Gastroesophageal sphincter (tissue), 4 donors: ENCODE data around the gene EPS8L3. TPM values are rescaled to one million over a fixed set of nuclear protein-coding genes. Genes with fewer than 3 reads are reported as not detected.

Experiments
- ATAC-seq: fragments of 150-250 bp; one replicate; pipeline ENCODE4 v1.9.1; 2016; ENCODE audit warnings: mild to moderate bottlenecking, moderate library complexity
- H3K27ac ChIP-seq, 4 donors: fragments of 200-600 bp; sonication (generic) in 3 of 4; 1 replicate in 3 of 4; 2 replicates in 1 of 4; pipeline ENCODE4 v1.5.1; 2016 to 2019
- H3K27me3 ChIP-seq: fragments of 200-600 bp; sonication (generic); one replicate; pipeline ENCODE4 v1.5.1; 2019
- H3K36me3 ChIP-seq, 2 donors: fragments of 200-600 bp; sonication (generic); one replicate each; pipeline ENCODE4 v1.5.1; 2019; ENCODE audit warnings: control low read depth in 1 of 2
- H3K4me1 ChIP-seq, 3 donors: fragments of 200-600 bp; sonication (generic); 1 replicate in 2 of 3; 2 replicates in 1 of 3; pipeline ENCODE4 v1.5.1; 2016 to 2019; ENCODE audit warnings: control low read depth in 2 of 3
- H3K4me3 ChIP-seq, 2 donors: fragments of 200-600 bp; sonication (generic); one replicate each; pipeline ENCODE4 v1.5.1; 2019; ENCODE audit warnings: mild to moderate bottlenecking in 1 of 2, moderate library complexity in 1 of 2
- H3K9me3 ChIP-seq, 3 donors: fragments of 200-600 bp; sonication (generic); one replicate each; pipeline ENCODE4 v1.5.1; 2017 to 2019; ENCODE audit warnings: control low read depth in 2 of 3
- EP300 ChIP-seq: sonication (generic); formaldehyde crosslinking; IDR thresholded peaks from one replicate; pipeline ENCODE4 v1.6.1; 2017; ENCODE audit warnings: antibody characterized with exemption, mild to moderate bottlenecking
- POLR2A ChIP-seq, 2 donors: fragments of 450-650 bp; IDR thresholded peaks; one replicate each; pipeline ENCODE4 v1.6.1; 2017; ENCODE audit warnings: antibody characterized with exemption in 2 of 2, mild to moderate bottlenecking in 2 of 2, moderate library complexity in 1 of 2
- POLR2AphosphoS5 ChIP-seq: sonication (generic); formaldehyde crosslinking; IDR thresholded peaks from one replicate; pipeline ENCODE4 v1.6.1; 2017; ENCODE audit warnings: antibody characterized with exemption
- WGBS, 2 donors: methylation state at CpG; one replicate each; pipeline ENCODE4 v1.1.5; 2018; ENCODE audit warnings: low coverage in 1 of 2; 5-methylcytosine and 5-hydroxymethylcytosine counted together
- total RNA-seq, 4 donors: library from RNA; depleted of rRNA; stranded (reverse); fragments of >200 nt; gene quantifications; one replicate each; pipeline ENCODE4 v1.1.0, GENCODE V29; 2016
- TF ChIP-seq, protein P1 (sequence below), 4 experiments: fragments of 200-600 bp in 2 of 4; fragments of 450-650 bp in 2 of 4; sonication (generic) in 1 of 4; IDR thresholded peaks; one replicate each; pipeline ENCODE4 v1.5.1; 2017 to 2019; ENCODE audit warnings: antibody characterized with exemption in 4 of 4, mild to moderate bottlenecking in 2 of 4, moderate library complexity in 2 of 4

EPS8L3 gene
- total RNA-seq, 4 donors from 2014 or later: 0.12 TPM; not detected in 3

DNA sequence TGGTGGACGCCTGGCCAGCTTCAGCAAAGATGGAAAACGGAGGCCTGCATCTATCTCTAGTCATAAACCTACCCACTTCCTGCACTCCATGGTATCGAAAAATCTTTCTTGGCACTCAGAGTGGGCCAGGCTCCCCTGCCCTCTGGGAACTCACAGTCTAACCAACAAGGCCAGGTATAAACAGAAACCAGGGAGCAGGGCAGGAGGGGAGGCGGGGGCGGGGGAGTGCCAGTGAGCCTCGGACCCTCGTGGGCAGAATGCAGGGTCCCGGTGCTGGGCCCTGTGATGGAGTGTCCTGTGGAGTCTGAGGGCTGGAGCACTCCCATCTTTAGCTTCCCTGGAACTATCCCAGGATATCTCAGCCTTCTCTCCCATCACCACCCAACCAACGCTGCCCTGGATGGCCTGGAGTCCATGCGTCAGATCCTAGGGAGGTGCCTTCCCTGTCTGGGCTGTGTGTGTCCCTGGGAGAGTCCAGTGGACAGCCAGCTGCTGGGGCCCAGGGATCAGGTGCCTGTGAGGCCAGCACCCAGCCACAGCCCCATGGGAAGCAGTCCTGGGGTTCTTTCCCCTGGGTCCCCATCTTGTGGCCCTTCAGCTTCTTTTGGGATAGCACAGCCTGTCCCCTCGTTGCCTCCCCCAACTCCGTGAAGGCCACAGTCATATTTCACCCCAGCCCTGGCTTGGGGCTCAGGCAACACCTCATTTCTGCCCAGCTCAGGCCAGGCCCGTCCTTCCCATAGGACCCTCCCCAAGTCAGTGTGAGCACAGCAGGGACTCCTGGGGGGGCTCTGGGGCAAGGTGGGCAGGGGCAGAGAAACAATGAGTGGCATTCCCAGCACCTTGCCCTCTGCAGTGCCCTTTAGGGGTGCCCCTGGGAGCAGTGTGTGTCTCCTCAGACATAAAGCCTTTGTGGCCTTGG is 1.1 kb upstream of the EPS8L3 start:
- 87 to 100% methylated on average over 2 to 3 of the region's 13 CpGs for WGBS, 2 donors
- ATAC-seq: no peak
- Histone ChIP-seq H3K36me3 (no peaks in the 10 kb centered on the region), H3K4me1 (no peaks in the 10 kb centered on the region), H3K9me3 (no peaks in the 10 kb centered on the region), H3K4me3 (no peak overlapping the region), H3K27ac (no peak overlapping the region), H3K27me3 (no peaks in the 10 kb centered on the region)
- TF ChIP-seq POLR2AphosphoS5 (no peak), POLR2A (IDR thresholded peaks at IDR 0.05) (no peak), EP300 (no peak)
- TF ChIP-seq, protein P1, sequence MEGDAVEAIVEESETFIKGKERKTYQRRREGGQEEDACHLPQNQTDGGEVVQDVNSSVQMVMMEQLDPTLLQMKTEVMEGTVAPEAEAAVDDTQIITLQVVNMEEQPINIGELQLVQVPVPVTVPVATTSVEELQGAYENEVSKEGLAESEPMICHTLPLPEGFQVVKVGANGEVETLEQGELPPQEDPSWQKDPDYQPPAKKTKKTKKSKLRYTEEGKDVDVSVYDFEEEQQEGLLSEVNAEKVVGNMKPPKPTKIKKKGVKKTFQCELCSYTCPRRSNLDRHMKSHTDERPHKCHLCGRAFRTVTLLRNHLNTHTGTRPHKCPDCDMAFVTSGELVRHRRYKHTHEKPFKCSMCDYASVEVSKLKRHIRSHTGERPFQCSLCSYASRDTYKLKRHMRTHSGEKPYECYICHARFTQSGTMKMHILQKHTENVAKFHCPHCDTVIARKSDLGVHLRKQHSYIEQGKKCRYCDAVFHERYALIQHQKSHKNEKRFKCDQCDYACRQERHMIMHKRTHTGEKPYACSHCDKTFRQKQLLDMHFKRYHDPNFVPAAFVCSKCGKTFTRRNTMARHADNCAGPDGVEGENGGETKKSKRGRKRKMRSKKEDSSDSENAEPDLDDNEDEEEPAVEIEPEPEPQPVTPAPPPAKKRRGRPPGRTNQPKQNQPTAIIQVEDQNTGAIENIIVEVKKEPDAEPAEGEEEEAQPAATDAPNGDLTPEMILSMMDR (IDR thresholded peaks at IDR 0.05): no peak

DNA sequence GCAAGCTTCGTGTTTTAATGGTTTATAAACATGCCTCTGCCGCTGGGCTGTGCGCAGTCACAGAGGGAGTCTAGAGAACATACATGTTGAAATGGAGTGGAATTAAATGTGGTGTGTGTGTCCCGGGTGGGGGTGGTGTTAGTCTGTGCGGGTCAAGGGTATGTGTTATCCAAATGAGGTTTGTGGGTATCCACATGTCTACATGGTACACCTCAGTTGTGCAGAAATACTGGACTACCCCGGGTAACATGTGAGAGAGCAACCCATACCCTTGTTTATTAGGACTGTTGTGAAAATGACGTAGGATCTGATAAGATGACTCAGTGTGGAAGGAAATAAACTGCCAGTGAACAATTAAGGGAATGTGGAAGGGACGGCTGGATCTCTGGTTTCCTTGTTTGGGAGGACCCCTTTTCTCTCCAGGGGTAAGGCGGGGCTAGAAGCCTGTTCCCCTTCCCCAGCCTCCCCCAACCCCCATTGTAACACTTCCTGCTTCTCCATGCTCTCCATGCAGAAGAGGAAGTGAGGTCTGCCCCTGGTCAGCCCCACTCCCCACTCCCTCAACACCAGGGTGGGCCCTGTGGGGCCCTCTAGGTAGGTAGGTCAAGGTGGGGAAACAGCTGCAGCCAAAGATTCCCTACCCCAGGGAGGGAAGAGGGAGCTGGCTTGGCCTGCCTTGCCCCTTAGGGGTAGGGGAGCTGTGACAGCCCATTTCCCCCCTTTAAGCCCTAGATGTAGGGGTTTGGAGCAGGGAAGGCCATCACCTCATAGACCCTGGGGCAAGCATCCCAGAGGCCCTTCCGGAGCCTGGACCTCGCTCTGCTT is 690 bp downstream of the EPS8L3 start:
- 93 to 94% methylated on average over 5 to 7 of the region's 11 CpGs for WGBS, 2 donors
- Histone ChIP-seq H3K27ac (no peak overlapping the region), H3K4me3 (no peak overlapping the region), H3K9me3 (no peaks in the 10 kb centered on the region), H3K27me3 (no peaks in the 10 kb centered on the region), H3K4me1 (no peaks in the 10 kb centered on the region), H3K36me3 (no peaks in the 10 kb centered on the region)
- no peak for ATAC-seq
- TF ChIP-seq POLR2AphosphoS5 (no peak), EP300 (no peak), POLR2A (IDR thresholded peaks at IDR 0.05) (no peak)
- TF ChIP-seq, protein P1 (IDR thresholded peaks at IDR 0.05): no peak

- H3K27ac ChIP-seq: no peak overlapping the region
- no peaks in the 10 kb centered on the region for H3K9me3 ChIP-seq
- no peak overlapping the region for H3K4me3 ChIP-seq
- no peaks in the 10 kb centered on the region for H3K27me3 ChIP-seq
- WGBS, 2 donors: 89 to 93% methylated on average over 3 of the region's 7 CpGs
- no peak for ATAC-seq
- H3K4me1 ChIP-seq: no peaks in the 10 kb centered on the region
- no peak for TF ChIP-seq POLR2A (IDR thresholded peaks at IDR 0.05)
- TF ChIP-seq, protein P1 (IDR thresholded peaks at IDR 0.05): no peak
- no peak for TF ChIP-seq POLR2AphosphoS5
- no peak for TF ChIP-seq EP300
- H3K36me3 ChIP-seq: no peaks in the 10 kb centered on the region
These were observed 1.6 kb downstream of the EPS8L3 start for GRCh38 chr1:109762039-109762585.

DNA sequence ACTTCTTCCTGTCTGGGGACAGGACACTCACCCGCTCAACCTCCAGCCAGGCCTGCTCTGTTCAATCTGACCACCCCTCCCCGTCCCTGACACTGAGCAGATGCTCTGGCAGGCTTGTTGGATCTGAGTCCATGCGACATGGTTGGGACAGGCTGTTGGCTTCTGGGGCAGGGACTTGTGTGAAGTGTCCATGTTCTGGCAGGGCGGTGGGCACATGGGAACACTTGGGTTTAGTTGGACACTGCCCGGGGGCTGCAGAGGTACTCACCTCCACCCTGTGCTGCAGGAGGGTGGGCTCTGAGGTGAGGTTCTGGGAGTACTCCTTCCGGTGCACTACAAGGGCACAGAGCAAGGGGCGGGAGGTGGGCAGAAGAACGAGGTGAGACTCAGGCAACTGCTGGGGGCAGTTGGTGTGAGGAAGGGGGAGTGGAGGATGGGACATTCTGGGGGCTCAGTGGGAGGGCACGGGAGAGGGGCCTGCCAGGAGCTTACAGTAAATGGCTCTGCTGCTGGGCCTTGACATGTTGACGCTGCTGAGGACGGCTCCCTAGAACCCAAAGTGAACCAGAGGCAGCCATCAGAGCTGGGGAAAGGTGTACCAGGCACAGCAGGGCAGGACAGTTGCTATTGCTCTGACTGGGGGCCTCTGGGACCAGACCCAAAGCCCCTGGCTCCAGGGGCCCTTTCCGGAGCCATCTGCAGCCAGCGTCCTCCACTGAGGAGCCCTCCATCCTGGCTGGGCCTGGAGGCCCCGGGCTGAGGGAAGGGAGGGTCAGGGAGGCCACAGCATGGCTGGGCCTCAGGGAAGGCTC is 2.3 kb downstream of the EPS8L3 start:
- Histone ChIP-seq H3K27me3 (no peaks in the 10 kb centered on the region), H3K4me3 (no peak overlapping the region), H3K4me1 (no peaks in the 10 kb centered on the region), H3K9me3 (no peaks in the 10 kb centered on the region), H3K36me3 (no peaks in the 10 kb centered on the region), H3K27ac (no peak overlapping the region)
- TF ChIP-seq POLR2A (IDR thresholded peaks at IDR 0.05): no peak
- TF ChIP-seq, protein P1 (IDR thresholded peaks at IDR 0.05): no peak
- no peak for TF ChIP-seq POLR2AphosphoS5
- no peak for TF ChIP-seq EP300
- ATAC-seq: no peak
- WGBS, 2 donors: no CpG with 5 or more reads among the region's 14 CpGs
